Mammary epithelial cell (primary cell): ENCODE data around the gene ZNF749.

ENCODE experiments used
- CTCF ChIP-seq, 2 donors: IDR thresholded peaks in 1 of 2; conservative IDR thresholded peaks in 1 of 2; 2 replicates each; pipeline ENCODE4 v1.5.1; 2011 to 2012; ENCODE audit warnings: inconsistent platforms in 2 of 2, low read length in 2 of 2, mild to moderate bottlenecking in 2 of 2, control low read depth in 1 of 2, low read depth in 1 of 2; ENCODE audit not compliant: insufficient read depth in 1 of 2; ENCODE audit errors: extremely low read depth in 1 of 2
- EZH2 ChIP-seq: IDR thresholded peaks from 2 replicates; pipeline ENCODE4 v1.6.1; 2012; ENCODE audit warnings: low read length, inconsistent platforms, borderline replicate concordance

- no peak for TF ChIP-seq CTCF (conservative IDR thresholded peaks at IDR 0.05 in 1 of 2, IDR thresholded peaks at IDR 0.05 in 1 of 2; ENCODE audit: extremely low read depth in 1 of 2, insufficient read depth in 1 of 2, low read depth in 1 of 2, low read length in 2 of 2)
- TF ChIP-seq EZH2 = no peak
Measured at GRCh38 chr19:57466489-57466888, 31.4 kb downstream of the ZNF749 start.
